Lower leg skin (tissue), 4 donors: ENCODE results near the gene MAN2A1. TPM values are rescaled to one million over a fixed set of nuclear protein-coding genes. Genes with fewer than 3 reads are reported as not detected.

ENCODE experiments used
- DNase-seq, 2 donors: peaks; one replicate each; pipeline ENCODE4 v3.0.0-alpha.2; 2019; ENCODE audit warnings: low spot score in 2 of 2
- H3K4me3 ChIP-seq: fragments of 200-600 bp; sonication (generic); 2 replicates; pipeline ENCODE4 v1.5.1; 2017; ENCODE audit warnings: mild to moderate bottlenecking, low read depth; ENCODE audit not compliant: poor library complexity, severe bottlenecking
- POLR2A ChIP-seq, 2 donors: fragments of 450-650 bp; IDR thresholded peaks; one replicate each; pipeline ENCODE4 v1.6.1; 2016 to 2017; ENCODE audit warnings: antibody characterized with exemption in 2 of 2, mild to moderate bottlenecking in 1 of 2, moderate library complexity in 1 of 2
- WGBS, 2 donors: methylation state at CpG; one replicate each; pipeline ENCODE4 v1.1.5; 2018; 5-methylcytosine and 5-hydroxymethylcytosine counted together
- intact Hi-C: fragments of 100-400 bp; cut with DNase I; formaldehyde crosslinking; loops from one replicate; pipeline ENCODE4 v1.15.0; 2023; ENCODE audit warnings: low total_unique reads
- total RNA-seq, 4 donors: library from RNA; depleted of rRNA; stranded (reverse); fragments of >200 nt; gene quantifications; one replicate each; pipeline ENCODE4 v1.1.0, GENCODE V29; 2016
- TF ChIP-seq, protein P1 (sequence below), 3 donors: fragments of 450-650 bp; IDR thresholded peaks; one replicate each; pipeline ENCODE4 v1.5.1; 2016; ENCODE audit warnings: antibody characterized with exemption in 3 of 3, mild to moderate bottlenecking in 3 of 3, moderate library complexity in 2 of 3

Gene MAN2A1
- total RNA-seq, 4 donors from 2014 or later: 35.0 to 45.8 (median 40.2) TPM

DNA sequence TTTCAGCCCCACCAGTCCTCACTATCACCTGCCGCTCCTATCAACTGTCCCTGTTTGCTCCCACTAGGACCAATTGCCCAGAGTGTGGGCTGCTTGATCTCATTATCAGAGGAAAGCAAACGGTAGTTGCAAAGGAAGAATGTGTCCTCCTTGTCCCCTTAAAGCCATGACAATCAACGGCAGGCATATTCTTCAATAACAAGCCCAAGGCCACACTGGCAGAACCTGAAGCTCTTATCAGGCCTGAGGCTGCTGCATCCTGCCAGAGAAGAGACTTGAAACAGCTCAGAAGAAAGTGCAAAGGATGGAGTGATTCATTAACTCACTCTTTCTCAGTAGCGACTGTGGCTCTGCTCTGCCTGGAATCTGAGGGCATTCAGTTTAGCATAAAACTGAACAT is 39.2 kb upstream of the MAN2A1 start:
- intact Hi-C loops: no loop called here

DNA sequence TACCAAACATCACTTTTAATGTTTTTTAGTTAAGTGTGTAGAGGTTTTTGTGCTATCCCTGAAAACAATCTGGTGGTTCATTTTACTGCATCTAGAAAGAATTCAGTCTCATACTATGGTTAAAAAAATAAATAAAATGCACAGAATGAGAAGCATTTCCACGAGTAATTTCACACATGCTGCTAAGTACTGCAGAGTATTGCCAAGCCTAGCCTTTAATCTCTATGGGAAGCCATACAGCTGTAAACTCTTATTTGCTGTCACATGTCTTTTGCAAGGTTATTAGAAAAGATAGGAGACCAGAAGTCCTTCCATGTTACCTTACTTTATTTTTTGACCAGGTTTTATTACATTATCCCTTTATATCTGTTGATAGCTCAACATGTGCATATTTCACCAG is 37.6 kb upstream of the MAN2A1 start:
- no peak for DNase-seq
- WGBS, 2 donors: 27 to 28% methylated on average over 1 of the region's 1 CpG
- H3K4me3 ChIP-seq: no peak overlapping the region
- intact Hi-C loops: no loop called here
- no peak for TF ChIP-seq POLR2A (IDR thresholded peaks at IDR 0.05)
- TF ChIP-seq, protein P1, sequence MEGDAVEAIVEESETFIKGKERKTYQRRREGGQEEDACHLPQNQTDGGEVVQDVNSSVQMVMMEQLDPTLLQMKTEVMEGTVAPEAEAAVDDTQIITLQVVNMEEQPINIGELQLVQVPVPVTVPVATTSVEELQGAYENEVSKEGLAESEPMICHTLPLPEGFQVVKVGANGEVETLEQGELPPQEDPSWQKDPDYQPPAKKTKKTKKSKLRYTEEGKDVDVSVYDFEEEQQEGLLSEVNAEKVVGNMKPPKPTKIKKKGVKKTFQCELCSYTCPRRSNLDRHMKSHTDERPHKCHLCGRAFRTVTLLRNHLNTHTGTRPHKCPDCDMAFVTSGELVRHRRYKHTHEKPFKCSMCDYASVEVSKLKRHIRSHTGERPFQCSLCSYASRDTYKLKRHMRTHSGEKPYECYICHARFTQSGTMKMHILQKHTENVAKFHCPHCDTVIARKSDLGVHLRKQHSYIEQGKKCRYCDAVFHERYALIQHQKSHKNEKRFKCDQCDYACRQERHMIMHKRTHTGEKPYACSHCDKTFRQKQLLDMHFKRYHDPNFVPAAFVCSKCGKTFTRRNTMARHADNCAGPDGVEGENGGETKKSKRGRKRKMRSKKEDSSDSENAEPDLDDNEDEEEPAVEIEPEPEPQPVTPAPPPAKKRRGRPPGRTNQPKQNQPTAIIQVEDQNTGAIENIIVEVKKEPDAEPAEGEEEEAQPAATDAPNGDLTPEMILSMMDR (IDR thresholded peaks at IDR 0.05): no peak

More for the DNA sequence above, 39.2 kb upstream of the MAN2A1 start:
- 56 to 75% methylated on average over 4 of the region's 4 CpGs for WGBS, 2 donors
- no peak overlapping the region for H3K4me3 ChIP-seq
- TF ChIP-seq, protein P1 (IDR thresholded peaks at IDR 0.05): no peak
- TF ChIP-seq POLR2A (IDR thresholded peaks at IDR 0.05): no peak
- no peak for DNase-seq

GRCh38 chr5:109653042-109653441 is 36.7 kb upstream of the MAN2A1 start:
- no peak for DNase-seq
- WGBS, 2 donors: 33 to 60% methylated on average over 2 of the region's 2 CpGs
- intact Hi-C loops: no loop called here
- TF ChIP-seq, protein P1 (IDR thresholded peaks at IDR 0.05): no peak
- TF ChIP-seq POLR2A (IDR thresholded peaks at IDR 0.05): no peak
- H3K4me3 ChIP-seq: no peak overlapping the region

GRCh38 chr5:109653561-109654239 is 36.0 kb upstream of the MAN2A1 start:
- no peak for TF ChIP-seq POLR2A (IDR thresholded peaks at IDR 0.05)
- TF ChIP-seq, protein P1 (IDR thresholded peaks at IDR 0.05): no peak
- WGBS, 2 donors: 85 to 94% methylated on average over 3 of the region's 3 CpGs

GRCh38 chr5:109654455-109654854 is 35.3 kb upstream of the MAN2A1 start:
- no peak overlapping the region for H3K4me3 ChIP-seq
- no peak for DNase-seq
- intact Hi-C loops: no loop called here
- 85 to 91% methylated on average over 6 of the region's 6 CpGs for WGBS, 2 donors
- TF ChIP-seq POLR2A (IDR thresholded peaks at IDR 0.05): no peak
- TF ChIP-seq, protein P1 (IDR thresholded peaks at IDR 0.05): no peak

More at GRCh38 chr5:109653561-109654239, 36.0 kb upstream of the MAN2A1 start:
- no peak overlapping the region for H3K4me3 ChIP-seq
- DNase-seq: no peak
- intact Hi-C loops: no loop called here

DNA sequence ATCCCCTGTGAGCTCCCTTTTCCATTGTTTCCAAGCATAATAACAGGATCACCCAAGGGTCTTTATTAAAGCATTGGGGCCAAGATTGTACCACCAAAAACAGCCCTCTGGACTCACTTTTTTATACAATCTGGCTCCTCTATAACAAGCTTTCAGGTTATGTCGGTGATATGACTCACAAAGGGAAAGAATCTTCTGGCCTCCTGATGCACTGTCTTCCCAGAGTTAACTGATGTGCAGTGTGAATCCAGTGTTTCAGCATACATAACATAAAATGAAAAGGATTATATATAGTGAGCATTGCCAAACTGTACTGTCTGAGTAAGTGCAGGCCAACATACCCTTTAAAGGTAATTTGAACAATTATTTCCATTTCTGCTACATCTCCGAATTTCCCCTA is 33.9 kb upstream of the MAN2A1 start:
- TF ChIP-seq, protein P1 (IDR thresholded peaks at IDR 0.05): no peak
- no peak for TF ChIP-seq POLR2A (IDR thresholded peaks at IDR 0.05)
- WGBS, 2 donors: 71 to 72% methylated on average over 2 of the region's 2 CpGs
- H3K4me3 ChIP-seq: no peak overlapping the region
- no peak for DNase-seq
- intact Hi-C loops: no loop called here
